ENCODE results near the gene SHISAL2A. TPM values are rescaled to one million over a fixed set of nuclear protein-coding genes. Genes with fewer than 3 reads are reported as not detected.
A peak's percentile ranks its signal among the peaks of the same experiment; 100 is the strongest.

Gene SHISAL2A
- total and polyA plus RNA-seq, 3 experiments from 2014 or later: 11.3 to 16.7 (median 15.7) TPM

DNA sequence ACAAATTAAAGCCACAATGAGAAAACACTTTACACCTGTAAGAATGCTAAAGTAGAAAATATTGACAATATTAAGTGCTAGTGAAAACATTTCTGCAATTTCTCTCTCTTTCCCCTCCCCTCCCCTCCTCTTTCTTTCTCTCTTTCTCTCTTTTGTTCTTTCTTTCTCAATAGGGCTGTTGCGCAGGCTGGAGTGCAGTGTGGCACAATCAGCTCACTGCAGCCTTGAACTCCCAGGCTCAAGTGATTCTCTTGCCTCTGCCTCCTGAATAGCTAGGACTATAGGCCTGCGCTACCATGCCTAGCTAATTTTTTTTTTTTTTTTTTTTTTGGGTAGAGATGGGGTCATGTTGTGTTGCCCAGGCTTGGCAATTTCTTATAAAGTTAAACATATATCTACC lies 5.9 kb upstream of the SHISAL2A start:
- H3K4me3 Mint-ChIP-seq: peak overlapping the region in 2 of 7 donors; percentile 36 to 39
- peaks cover 0 to 14% (median 6%) of the 10 kb centered on the region in 3 donors for H3K36me3 Mint-ChIP-seq
- CTCF ChIA-PET: no interaction called here
- DNase-seq: no peak
- no peaks in the 10 kb centered on the region for H3K36me3 ChIP-seq (ENCODE audit: insufficient read depth, low read length)
- peak overlapping the region in 2 of 8 donors; percentile 9 to 74 for H3K27ac Mint-ChIP-seq
- H3K4me1 Mint-ChIP-seq: peaks cover 40 to 56% (median 41%) of the 10 kb centered on the region in 3 donors
- no peaks in the 10 kb centered on the region for H3K9me3 Mint-ChIP-seq
- no peak overlapping the region for H3K27ac ChIP-seq (ENCODE audit: low read depth, low read length)
- POLR2A ChIA-PET: no interaction called here
- H3K9me3 ChIP-seq (ENCODE audit: low read length): no peaks in the 10 kb centered on the region
- no peaks in the 10 kb centered on the region for H3K27me3 ChIP-seq (ENCODE audit: insufficient read depth, low read length, poor library complexity, severe bottlenecking)
- H3K27me3 Mint-ChIP-seq: no peaks in the 10 kb centered on the region
- H3K4me3 ChIP-seq (ENCODE audit: low read length): no peak overlapping the region
- H3K4me1 ChIP-seq (ENCODE audit: insufficient read depth, low read length): peaks cover 29% of the 10 kb centered on the region

DNA sequence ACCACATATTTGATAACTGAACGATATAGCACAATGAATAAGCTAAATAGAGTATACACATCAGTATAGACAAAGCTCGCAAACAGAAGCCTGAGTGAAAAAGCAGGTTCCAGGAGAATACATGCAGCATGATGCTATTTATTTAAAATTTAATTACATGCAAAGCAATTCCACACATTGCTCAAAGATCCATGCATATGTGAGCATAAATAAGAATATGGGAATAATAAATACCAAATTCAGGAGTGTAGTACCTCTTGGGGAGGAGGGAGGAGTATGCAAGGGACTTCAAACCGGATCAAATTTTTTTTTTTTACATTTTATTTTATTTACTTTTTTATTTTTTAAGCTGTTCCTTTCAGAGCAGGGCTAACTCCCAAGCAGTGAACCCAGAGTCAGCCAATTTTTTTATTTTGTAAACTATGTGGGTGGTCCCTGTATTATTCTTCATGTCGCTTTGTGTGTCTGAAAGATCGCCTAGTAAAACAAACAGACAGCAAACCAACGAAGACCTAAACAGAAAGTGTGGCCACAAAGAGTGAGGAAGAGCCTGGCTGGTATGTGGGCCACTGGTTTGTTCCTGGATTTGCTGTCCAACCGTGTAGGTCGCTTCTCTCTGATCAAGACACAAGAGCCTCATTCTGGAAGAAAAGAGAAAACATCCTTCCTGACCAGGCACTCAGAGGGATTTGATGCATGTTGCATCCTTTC lies 4.2 kb upstream of the SHISAL2A start:
- no peaks in the 10 kb centered on the region for H3K9me3 Mint-ChIP-seq
- DNase-seq: no peak

DNA sequence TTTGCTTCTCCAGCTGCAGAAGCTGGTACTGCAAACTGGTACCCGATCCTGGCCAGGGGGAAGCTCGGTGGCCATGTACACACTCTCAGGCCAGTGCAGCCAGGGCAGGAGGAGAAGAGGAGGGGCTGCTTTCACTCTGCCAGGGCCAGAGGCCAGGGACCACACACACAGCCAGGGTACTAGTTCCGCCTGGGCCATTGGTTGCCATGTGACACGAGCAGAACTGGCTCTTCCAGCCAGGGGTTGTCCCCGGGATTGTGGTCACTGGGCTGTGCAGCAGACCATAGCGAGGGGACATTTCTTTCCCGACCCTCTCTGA lies 3.7 kb upstream of the SHISAL2A start:
- H3K9me3 Mint-ChIP-seq: no peaks in the 10 kb centered on the region
- H3K27me3 ChIP-seq (ENCODE audit: insufficient read depth, low read length, poor library complexity, severe bottlenecking): no peaks in the 10 kb centered on the region
- CTCF ChIA-PET: no interaction called here
- peak overlapping the region in 4 of 8 donors; percentile 66 to 90 (median 80) for H3K27ac Mint-ChIP-seq
- DNase-seq: no peak
- H3K36me3 Mint-ChIP-seq: peaks cover 0 to 19% (median 6%) of the 10 kb centered on the region in 3 donors
- H3K36me3 ChIP-seq (ENCODE audit: insufficient read depth, low read length): no peaks in the 10 kb centered on the region
- H3K4me1 ChIP-seq (ENCODE audit: insufficient read depth, low read length): peaks cover 44% of the 10 kb centered on the region
- no peak overlapping the region for H3K4me3 ChIP-seq (ENCODE audit: low read length)
- H3K27ac ChIP-seq (ENCODE audit: low read depth, low read length): no peak overlapping the region
- POLR2A ChIA-PET: no interaction called here
- H3K4me1 Mint-ChIP-seq: peaks cover 52 to 66% (median 54%) of the 10 kb centered on the region in 3 donors
- no peaks in the 10 kb centered on the region for H3K9me3 ChIP-seq (ENCODE audit: low read length)
- H3K4me3 Mint-ChIP-seq: peak overlapping the region in 2 of 7 donors; percentile 12 to 33
- H3K27me3 Mint-ChIP-seq: no peaks in the 10 kb centered on the region

More for the DNA sequence above, 4.2 kb upstream of the SHISAL2A start:
- H3K36me3 ChIP-seq (ENCODE audit: insufficient read depth, low read length): no peaks in the 10 kb centered on the region
- H3K4me1 ChIP-seq (ENCODE audit: insufficient read depth, low read length): peaks cover 39% of the 10 kb centered on the region
- H3K9me3 ChIP-seq (ENCODE audit: low read length): no peaks in the 10 kb centered on the region
- no peak overlapping the region for H3K27ac ChIP-seq (ENCODE audit: low read depth, low read length)
- ChIA-PET POLR2A (no interaction called here), CTCF (no interaction called here)
- H3K27me3 ChIP-seq (ENCODE audit: insufficient read depth, low read length, poor library complexity, severe bottlenecking): no peaks in the 10 kb centered on the region
- Mint-ChIP-seq H3K36me3 (peaks cover 0 to 20% (median 6%) of the 10 kb centered on the region in 3 donors), H3K4me3 (no peak overlapping the region), H3K27ac (peak overlapping the region in 5 of 8 donors; percentile 56 to 90 (median 79)), H3K27me3 (no peaks in the 10 kb centered on the region), H3K4me1 (peaks cover 49 to 64% (median 49%) of the 10 kb centered on the region in 3 donors)
- no peak overlapping the region for H3K4me3 ChIP-seq (ENCODE audit: low read length)

DNA sequence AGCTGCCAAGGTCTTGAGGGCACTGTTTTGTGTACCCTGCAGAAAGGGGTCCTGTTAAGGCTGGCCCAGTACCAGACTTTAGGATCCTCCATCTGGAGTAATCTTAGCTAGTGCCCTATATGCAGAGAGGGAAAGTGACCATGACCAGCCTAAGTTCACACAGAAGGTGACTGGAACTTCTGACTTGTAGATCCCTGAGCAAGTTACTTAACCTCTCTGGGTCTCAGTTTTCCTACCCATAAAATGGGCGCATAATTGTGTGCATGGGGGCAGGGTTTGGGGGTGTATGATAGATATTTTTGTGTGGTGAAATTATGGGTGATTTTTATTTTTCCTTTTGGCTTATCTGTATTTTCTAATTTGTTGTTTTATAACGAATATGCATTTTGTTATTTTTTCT lies 3.3 kb upstream of the SHISAL2A start:
- CTCF ChIA-PET: no interaction called here
- Histone ChIP-seq H3K36me3 (ENCODE audit: insufficient read depth, low read length) (no peaks in the 10 kb centered on the region), H3K4me1 (ENCODE audit: insufficient read depth, low read length) (peaks cover 48% of the 10 kb centered on the region), H3K27me3 (ENCODE audit: insufficient read depth, low read length, poor library complexity, severe bottlenecking) (no peaks in the 10 kb centered on the region), H3K27ac (ENCODE audit: low read depth, low read length) (no peak overlapping the region), H3K4me3 (ENCODE audit: low read length) (no peak overlapping the region), H3K9me3 (ENCODE audit: low read length) (no peaks in the 10 kb centered on the region)
- Mint-ChIP-seq H3K4me3 (peak overlapping the region in 3 of 7 donors; percentile 12 to 59 (median 33)), H3K4me1 (peaks cover 56 to 70% (median 58%) of the 10 kb centered on the region in 3 donors), H3K27ac (peak overlapping the region in 3 of 8 donors; percentile 57 to 82 (median 66)), H3K27me3 (no peaks in the 10 kb centered on the region), H3K36me3 (peaks cover 0 to 19% (median 6%) of the 10 kb centered on the region in 3 donors), H3K9me3 (no peaks in the 10 kb centered on the region)
- POLR2A ChIA-PET: no interaction called here
- no peak for DNase-seq

DNA sequence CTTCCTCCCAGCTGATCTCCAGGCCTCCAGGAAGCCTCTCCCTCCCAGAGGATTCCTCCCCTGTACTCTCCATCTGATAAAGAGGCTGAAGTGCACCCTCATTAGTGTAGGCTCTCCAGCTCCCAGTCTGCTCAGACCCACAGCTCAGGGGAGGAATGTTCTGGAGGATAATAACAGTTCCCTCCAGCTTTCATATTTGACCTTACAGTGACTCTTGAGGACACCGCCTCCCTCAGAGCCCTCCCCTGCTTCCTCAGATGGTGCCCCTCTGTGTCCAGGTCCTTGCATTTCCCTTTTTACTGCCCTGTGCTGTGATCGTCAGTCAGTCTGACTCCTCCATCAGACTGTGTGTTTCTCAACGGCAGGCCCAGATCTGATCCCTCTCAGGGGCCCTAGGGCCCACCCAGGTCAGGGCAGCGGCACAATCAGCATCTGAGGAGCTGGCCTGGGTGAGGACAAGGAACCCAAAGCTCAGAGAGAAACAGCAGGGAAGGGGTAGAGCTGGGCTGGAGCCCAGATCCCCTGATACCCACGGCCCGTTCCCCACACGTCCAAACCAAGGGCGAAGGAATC lies 1.1 kb upstream of the SHISAL2A start:
- Mint-ChIP-seq H3K4me3 (peak overlapping the region; percentile 81 to 96 (median 93)), H3K36me3 (peaks cover 0 to 19% (median 4%) of the 10 kb centered on the region in 3 donors), H3K9me3 (no peaks in the 10 kb centered on the region), H3K4me1 (peaks cover 65 to 76% (median 68%) of the 10 kb centered on the region in 3 donors), H3K27me3 (no peaks in the 10 kb centered on the region), H3K27ac (peak overlapping the region; percentile 96 to 99 (median 98))
- Histone ChIP-seq H3K27ac (ENCODE audit: low read depth, low read length) (peak overlapping the region; percentile 58), H3K36me3 (ENCODE audit: insufficient read depth, low read length) (no peaks in the 10 kb centered on the region), H3K4me3 (ENCODE audit: low read length) (peak overlapping the region; percentile 58), H3K4me1 (ENCODE audit: insufficient read depth, low read length) (peaks cover 65% of the 10 kb centered on the region), H3K27me3 (ENCODE audit: insufficient read depth, low read length, poor library complexity, severe bottlenecking) (no peaks in the 10 kb centered on the region), H3K9me3 (ENCODE audit: low read length) (no peaks in the 10 kb centered on the region)
- POLR2A ChIA-PET: interaction anchor here (1.1 to 2.1 kb wide), 3 partner anchors 25 to 79 kb away, joined by 3 to 6 read pairs (median 6); partner anchors contain the start of gene TUT4
- peak in 1 of 5 donors; percentile 7 for DNase-seq
- CTCF ChIA-PET: interaction anchor here (1.0 to 2.4 kb wide), 4 partner anchors 9 to 54 kb away, joined by 4 to 14 read pairs (median 6); partner anchors contain the start of gene GPX7

DNA sequence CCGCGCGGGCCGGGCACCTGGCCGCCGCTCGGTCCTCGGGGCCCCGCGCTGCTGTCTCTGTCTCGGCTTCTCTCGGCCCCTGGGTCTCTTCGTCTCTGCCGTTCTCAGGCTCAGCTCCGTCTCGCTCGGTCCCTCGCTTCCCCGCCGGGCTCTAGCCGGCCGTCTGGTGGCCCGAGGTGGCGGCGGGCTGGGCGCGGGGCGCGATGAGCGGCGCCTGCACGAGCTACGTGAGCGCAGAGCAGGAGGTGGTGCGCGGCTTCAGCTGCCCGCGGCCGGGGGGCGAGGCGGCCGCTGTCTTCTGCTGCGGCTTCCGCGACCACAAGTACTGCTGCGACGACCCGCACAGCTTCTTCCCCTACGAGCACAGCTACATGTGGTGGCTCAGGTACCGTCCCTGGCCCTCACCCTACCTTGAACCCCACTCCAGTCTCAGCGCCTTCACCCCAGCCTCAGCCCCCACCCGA lies 355 bp downstream of the SHISAL2A start:
- Mint-ChIP-seq H3K9me3 (no peaks in the 10 kb centered on the region), H3K4me3 (peak overlapping the region; percentile 81 to 96 (median 92)), H3K27me3 (no peaks in the 10 kb centered on the region), H3K4me1 (peaks cover 71 to 79% (median 72%) of the 10 kb centered on the region in 3 donors), H3K27ac (peak overlapping the region; percentile 94 to 100 (median 99)), H3K36me3 (peaks cover 3 to 21% (median 3%) of the 10 kb centered on the region in 3 donors)
- Histone ChIP-seq H3K9me3 (ENCODE audit: low read length) (no peaks in the 10 kb centered on the region), H3K4me3 (ENCODE audit: low read length) (peak overlapping the region; percentile 66), H3K27ac (ENCODE audit: low read depth, low read length) (peak overlapping the region; percentile 65), H3K36me3 (ENCODE audit: insufficient read depth, low read length) (no peaks in the 10 kb centered on the region), H3K27me3 (ENCODE audit: insufficient read depth, low read length, poor library complexity, severe bottlenecking) (no peaks in the 10 kb centered on the region), H3K4me1 (ENCODE audit: insufficient read depth, low read length) (peaks cover 80% of the 10 kb centered on the region)
- ChIA-PET POLR2A (interaction anchor here (0.5 to 2.1 kb wide), 9 partner anchors 19 to 749 kb away, joined by 3 to 13 read pairs (median 5); partner anchors contain the start of gene TUT4), CTCF (interaction anchor here (0.7 to 2.4 kb wide), 8 partner anchors 18 to 268 kb away, joined by 3 to 14 read pairs (median 3); partner anchors contain the start of genes CC2D1B, GPX7 and TUT4)
- DNase-seq: peak; percentile 23 to 65 (median 50)

DNA sequence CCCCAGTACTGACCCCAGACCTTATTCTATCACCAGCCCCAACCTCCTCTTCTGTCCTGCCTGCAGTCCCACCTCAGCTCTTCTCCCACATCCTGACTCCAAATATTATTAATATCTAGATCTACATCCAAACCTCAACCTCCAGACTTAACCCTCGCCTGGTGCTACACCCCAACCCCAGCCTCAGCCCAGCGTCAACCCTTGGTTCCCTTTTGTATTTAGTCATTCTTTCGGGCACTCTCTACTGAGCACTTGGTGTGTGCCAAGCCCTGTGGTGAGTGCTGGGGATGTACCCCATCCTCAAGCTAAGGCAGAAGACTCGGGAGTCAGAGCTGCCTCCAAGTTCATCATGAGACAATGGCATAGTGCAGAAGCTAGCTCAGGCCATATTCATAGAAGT lies 1.1 kb downstream of the SHISAL2A start:
- H3K27me3 ChIP-seq (ENCODE audit: insufficient read depth, low read length, poor library complexity, severe bottlenecking): no peaks in the 10 kb centered on the region
- peak in 1 of 5 donors; percentile 12 for DNase-seq
- peaks cover 76 to 84% (median 77%) of the 10 kb centered on the region in 3 donors for H3K4me1 Mint-ChIP-seq
- ChIA-PET CTCF (interaction anchor here (1.1 kb wide), 1 partner anchor 28 kb away, joined by 4 read pairs; no protein-coding TSS in a partner anchor), POLR2A (interaction anchor here (1.3 to 1.4 kb wide), 3 partner anchors 29 to 210 kb away, joined by 4 to 13 read pairs (median 5); partner anchors contain the start of gene TUT4)
- H3K4me3 ChIP-seq (ENCODE audit: low read length): peak overlapping the region; percentile 66
- peak overlapping the region; percentile 65 for H3K27ac ChIP-seq (ENCODE audit: low read depth, low read length)
- peaks cover 5 to 25% (median 5%) of the 10 kb centered on the region in 3 donors for H3K36me3 Mint-ChIP-seq
- no peaks in the 10 kb centered on the region for H3K27me3 Mint-ChIP-seq
- no peaks in the 10 kb centered on the region for H3K36me3 ChIP-seq (ENCODE audit: insufficient read depth, low read length)
- no peaks in the 10 kb centered on the region for H3K9me3 ChIP-seq (ENCODE audit: low read length)
- peaks cover 88% of the 10 kb centered on the region for H3K4me1 ChIP-seq (ENCODE audit: insufficient read depth, low read length)
- H3K9me3 Mint-ChIP-seq: no peaks in the 10 kb centered on the region
- peak overlapping the region; percentile 81 to 96 (median 92) for H3K4me3 Mint-ChIP-seq
- peak overlapping the region; percentile 94 to 100 (median 99) for H3K27ac Mint-ChIP-seq

All from CD8-positive, alpha-beta memory T cell (primary cell).